ENCODE measurements around the gene NEK4.

Gene NEK4

GRCh38 chr3:52796411-52796810, 25.7 kb upstream of the NEK4 start:
- no peak overlapping the region for H3K27ac Mint-ChIP-seq
- DNase-seq = no peak
- H3K36me3 Mint-ChIP-seq (ENCODE audit: low read depth) = no peaks in the 10 kb centered on the region
- TF ChIP-seq CTCF (IDR thresholded peaks at IDR 0.05) = no peak
- peaks cover 43% of the 10 kb centered on the region for H3K4me1 Mint-ChIP-seq
- H3K9me3 Mint-ChIP-seq = no peaks in the 10 kb centered on the region
- no peak overlapping the region for H3K4me3 Mint-ChIP-seq
- H3K27me3 Mint-ChIP-seq (ENCODE audit: low read depth, poor library complexity) = peaks cover 6% of the 10 kb centered on the region

GRCh38 chr3:52795298-52795900, 24.7 kb upstream of the NEK4 start:
- H3K4me3 Mint-ChIP-seq = no peak overlapping the region
- H3K9me3 Mint-ChIP-seq = no peaks in the 10 kb centered on the region
- H3K4me1 Mint-ChIP-seq = peaks cover 43% of the 10 kb centered on the region
- DNase-seq = no peak
- no peak overlapping the region for H3K27ac Mint-ChIP-seq
- no peaks in the 10 kb centered on the region for H3K36me3 Mint-ChIP-seq (ENCODE audit: low read depth)
- H3K27me3 Mint-ChIP-seq (ENCODE audit: low read depth, poor library complexity) = peaks cover 7% of the 10 kb centered on the region
- no peak for TF ChIP-seq CTCF (IDR thresholded peaks at IDR 0.05)

- peak; percentile 15 for DNase-seq
- no peak for TF ChIP-seq CTCF (IDR thresholded peaks at IDR 0.05)
- peaks cover 13% of the 10 kb centered on the region for H3K27me3 Mint-ChIP-seq (ENCODE audit: low read depth, poor library complexity)
- H3K9me3 Mint-ChIP-seq = no peaks in the 10 kb centered on the region
- H3K36me3 Mint-ChIP-seq (ENCODE audit: low read depth) = no peaks in the 10 kb centered on the region
- peaks cover 43% of the 10 kb centered on the region for H3K4me1 Mint-ChIP-seq
- no peak within 1 kb of the TSS for H3K4me3 Mint-ChIP-seq
- peak within 1 kb of the TSS; percentile 92 for H3K27ac Mint-ChIP-seq
Observed at GRCh38 chr3:52794612-52795099, 23.9 kb upstream of the NEK4 start, which contains the start of gene ITIH3. Gene ITIH3 (plus strand): TSS chr3:52794796. CDS start chr3:52794804, 8 bp downstream.

GRCh38 chr3:52793702-52794611, 23.2 kb upstream of the NEK4 start:
- TF ChIP-seq CTCF (IDR thresholded peaks at IDR 0.05) = no peak
- Mint-ChIP-seq H3K36me3 (ENCODE audit: low read depth) (no peaks in the 10 kb centered on the region), H3K4me3 (no peak overlapping the region), H3K4me1 (peaks cover 43% of the 10 kb centered on the region), H3K9me3 (no peaks in the 10 kb centered on the region), H3K27ac (peak overlapping the region; percentile 92), H3K27me3 (ENCODE audit: low read depth, poor library complexity) (peaks cover 13% of the 10 kb centered on the region)
- DNase-seq = no peak

- no peak for DNase-seq
- no peaks in the 10 kb centered on the region for H3K9me3 Mint-ChIP-seq
- no peak for TF ChIP-seq CTCF (IDR thresholded peaks at IDR 0.05)
- H3K4me1 Mint-ChIP-seq = peaks cover 43% of the 10 kb centered on the region
- peaks cover 13% of the 10 kb centered on the region for H3K27me3 Mint-ChIP-seq (ENCODE audit: low read depth, poor library complexity)
- no peak overlapping the region for H3K27ac Mint-ChIP-seq
- H3K4me3 Mint-ChIP-seq = no peak overlapping the region
- no peaks in the 10 kb centered on the region for H3K36me3 Mint-ChIP-seq (ENCODE audit: low read depth)
Observed at GRCh38 chr3:52792961-52793695, 22.4 kb upstream of the NEK4 start.

Measured in nephron progenitor cell (in vitro differentiated cells).